ENCODE results near the gene BRD3.

BRD3 gene

GRCh38 chr9:134049772-134050588, 17.8 kb downstream of the BRD3 start:
- no peak for TF ChIP-seq CTCF (IDR thresholded peaks at IDR 0.05; ENCODE audit: low read depth, low read length)
- no peak for DNase-seq
- peaks cover 93% of the 10 kb centered on the region for H3K36me3 ChIP-seq
- no peaks in the 10 kb centered on the region for H3K9me3 ChIP-seq (ENCODE audit: severe bottlenecking)
- no peak overlapping the region for H3K27ac ChIP-seq
- no peaks in the 10 kb centered on the region for H3K27me3 ChIP-seq (ENCODE audit: insufficient read depth, low read depth, severe bottlenecking)
- H3K4me3 ChIP-seq (ENCODE audit: low read depth, low read length): no peak overlapping the region

GRCh38 chr9:134049236-134049635, 18.6 kb downstream of the BRD3 start:
- TF ChIP-seq CTCF (IDR thresholded peaks at IDR 0.05; ENCODE audit: low read depth, low read length): no peak
- DNase-seq: no peak
- Histone ChIP-seq H3K27me3 (ENCODE audit: insufficient read depth, low read depth, severe bottlenecking) (no peaks in the 10 kb centered on the region), H3K9me3 (ENCODE audit: severe bottlenecking) (no peaks in the 10 kb centered on the region), H3K27ac (no peak overlapping the region), H3K4me3 (ENCODE audit: low read depth, low read length) (no peak overlapping the region), H3K36me3 (peaks cover 97% of the 10 kb centered on the region)

- H3K4me3 ChIP-seq (ENCODE audit: low read depth, low read length): no peak overlapping the region
- H3K36me3 ChIP-seq: peaks cover 98% of the 10 kb centered on the region
- DNase-seq: no peak
- TF ChIP-seq CTCF (IDR thresholded peaks at IDR 0.05; ENCODE audit: low read depth, low read length): no peak
- H3K27ac ChIP-seq: no peak overlapping the region
- H3K9me3 ChIP-seq (ENCODE audit: severe bottlenecking): no peaks in the 10 kb centered on the region
- no peaks in the 10 kb centered on the region for H3K27me3 ChIP-seq (ENCODE audit: insufficient read depth, low read depth, severe bottlenecking)
Observed at GRCh38 chr9:134048582-134048968, 19.3 kb downstream of the BRD3 start.

GRCh38 chr9:134047868-134048581, 19.8 kb downstream of the BRD3 start:
- Histone ChIP-seq H3K27ac (no peak overlapping the region), H3K4me3 (ENCODE audit: low read depth, low read length) (no peak overlapping the region), H3K36me3 (peaks cover 98% of the 10 kb centered on the region), H3K9me3 (ENCODE audit: severe bottlenecking) (no peaks in the 10 kb centered on the region), H3K27me3 (ENCODE audit: insufficient read depth, low read depth, severe bottlenecking) (no peaks in the 10 kb centered on the region)
- no peak for TF ChIP-seq CTCF (IDR thresholded peaks at IDR 0.05; ENCODE audit: low read depth, low read length)
- DNase-seq: no peak

GRCh38 chr9:134046894-134047681, 20.7 kb downstream of the BRD3 start:
- no peak overlapping the region for H3K4me3 ChIP-seq (ENCODE audit: low read depth, low read length)
- H3K36me3 ChIP-seq: peaks cover 96% of the 10 kb centered on the region
- TF ChIP-seq CTCF (IDR thresholded peaks at IDR 0.05; ENCODE audit: low read depth, low read length): no peak
- H3K27ac ChIP-seq: no peak overlapping the region
- no peaks in the 10 kb centered on the region for H3K9me3 ChIP-seq (ENCODE audit: severe bottlenecking)
- no peaks in the 10 kb centered on the region for H3K27me3 ChIP-seq (ENCODE audit: insufficient read depth, low read depth, severe bottlenecking)
- no peak for DNase-seq

Data from WERI-Rb-1 (cell line).